AG09309 (cell line): Measurements from ENCODE around the gene ATG7.
"Not testable (repeated sequence)": the region's sequence is repeated elsewhere in the genome, so short reads cannot be mapped to it uniquely, and the experiment has no call there.

Source experiments
- DNase-seq: peaks from one replicate; pipeline ENCODE4 v3.0.0-alpha.2; 2010; ENCODE audit warnings: low read depth
- H3K4me3 ChIP-seq: 2 replicates; pipeline ENCODE4 v1.5.1; 2011; ENCODE audit warnings: mild to moderate bottlenecking, low read depth, low read length, moderate library complexity; ENCODE audit not compliant: control insufficient read depth
- TF ChIP-seq, protein P1 (sequence below): IDR thresholded peaks from 2 replicates; pipeline ENCODE4 v1.5.1; 2011; ENCODE audit warnings: mild to moderate bottlenecking, low read depth, low read length, inconsistent platforms; ENCODE audit not compliant: insufficient read depth, control insufficient read depth; ENCODE audit errors: missing control alignments

ATG7 gene

DNA sequence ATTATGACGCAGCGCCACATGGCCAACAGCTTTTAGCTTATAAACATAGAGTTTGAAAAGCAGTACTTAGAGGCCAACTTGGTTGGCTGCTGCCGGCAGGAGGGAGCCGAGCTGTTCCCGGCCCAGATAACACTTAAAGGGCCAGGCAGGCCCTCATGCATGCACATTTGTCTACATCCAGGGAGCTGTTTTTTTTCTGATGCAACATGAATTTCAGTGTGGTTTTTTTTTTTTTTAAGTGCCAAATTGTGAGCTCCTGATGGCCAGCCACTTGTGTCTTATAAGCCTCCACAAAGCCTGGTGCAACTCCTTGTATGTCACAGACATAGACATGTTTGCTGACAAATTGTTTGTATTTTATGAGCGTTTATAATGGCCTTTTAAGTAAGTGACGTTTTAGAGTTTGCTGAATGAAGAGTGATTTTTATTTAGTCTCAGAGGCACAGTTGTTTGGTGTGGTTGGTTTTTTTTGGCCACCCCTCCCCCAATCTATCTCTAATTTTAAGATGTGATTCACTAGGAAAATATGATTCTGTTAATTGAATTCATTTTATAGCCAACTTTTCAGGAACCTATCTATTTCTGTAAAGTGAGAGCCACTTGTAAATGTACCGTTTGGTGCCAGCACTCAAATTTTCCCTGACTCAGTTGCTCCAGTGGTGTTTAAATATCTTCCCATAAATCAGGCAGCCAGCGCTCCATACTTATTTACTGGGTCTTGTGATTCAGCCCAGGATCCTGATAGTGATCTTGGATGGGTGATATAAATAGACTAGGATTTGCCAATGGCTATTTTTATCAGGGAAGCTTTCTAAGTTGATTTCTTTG, 237.2 kb downstream of the ATG7 start:
- TF ChIP-seq, protein P1, sequence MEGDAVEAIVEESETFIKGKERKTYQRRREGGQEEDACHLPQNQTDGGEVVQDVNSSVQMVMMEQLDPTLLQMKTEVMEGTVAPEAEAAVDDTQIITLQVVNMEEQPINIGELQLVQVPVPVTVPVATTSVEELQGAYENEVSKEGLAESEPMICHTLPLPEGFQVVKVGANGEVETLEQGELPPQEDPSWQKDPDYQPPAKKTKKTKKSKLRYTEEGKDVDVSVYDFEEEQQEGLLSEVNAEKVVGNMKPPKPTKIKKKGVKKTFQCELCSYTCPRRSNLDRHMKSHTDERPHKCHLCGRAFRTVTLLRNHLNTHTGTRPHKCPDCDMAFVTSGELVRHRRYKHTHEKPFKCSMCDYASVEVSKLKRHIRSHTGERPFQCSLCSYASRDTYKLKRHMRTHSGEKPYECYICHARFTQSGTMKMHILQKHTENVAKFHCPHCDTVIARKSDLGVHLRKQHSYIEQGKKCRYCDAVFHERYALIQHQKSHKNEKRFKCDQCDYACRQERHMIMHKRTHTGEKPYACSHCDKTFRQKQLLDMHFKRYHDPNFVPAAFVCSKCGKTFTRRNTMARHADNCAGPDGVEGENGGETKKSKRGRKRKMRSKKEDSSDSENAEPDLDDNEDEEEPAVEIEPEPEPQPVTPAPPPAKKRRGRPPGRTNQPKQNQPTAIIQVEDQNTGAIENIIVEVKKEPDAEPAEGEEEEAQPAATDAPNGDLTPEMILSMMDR = no peak
- no peak overlapping the region for H3K4me3 ChIP-seq
- DNase-seq = peak; percentile 81

DNA sequence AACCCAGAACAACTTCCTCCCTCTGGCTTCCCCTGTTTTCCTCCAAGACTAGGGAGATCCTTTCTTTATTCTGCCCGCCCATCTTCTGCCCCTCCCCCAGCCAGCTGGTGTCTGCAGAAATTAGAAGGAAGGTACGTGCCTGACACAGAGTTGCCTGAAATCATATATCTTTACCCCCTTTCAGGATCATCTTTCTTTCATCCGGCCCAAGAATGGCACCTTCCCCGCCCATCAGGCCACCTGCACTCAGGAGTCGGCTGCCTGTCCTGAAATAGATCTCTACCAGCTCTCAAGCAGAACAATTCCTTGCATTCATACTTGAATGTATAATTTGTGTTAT, 237.8 kb downstream of the ATG7 start:
- no peak overlapping the region for H3K4me3 ChIP-seq
- TF ChIP-seq, protein P1 = no peak
- no peak for DNase-seq

DNA sequence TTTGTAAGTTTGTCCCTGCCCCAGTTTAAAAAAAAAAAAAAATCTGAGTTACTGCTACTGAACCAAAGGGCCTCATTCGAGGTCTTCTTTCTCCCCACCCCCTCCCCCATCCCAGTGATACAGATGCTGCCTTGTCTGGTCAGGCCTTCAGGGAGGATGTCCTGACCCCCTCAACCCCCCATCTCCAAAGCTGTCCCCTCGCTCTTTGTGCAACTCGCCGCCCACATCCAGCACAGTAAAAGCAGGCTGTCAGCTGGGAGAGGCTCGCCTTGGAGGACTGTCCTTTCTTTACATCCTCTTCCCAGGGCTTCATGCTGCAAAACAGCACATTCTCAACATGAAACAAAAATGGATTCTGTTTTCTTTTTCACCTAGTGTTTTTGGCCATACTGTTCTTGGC, 238.2 kb downstream of the ATG7 start:
- no peak overlapping the region for H3K4me3 ChIP-seq
- DNase-seq = no peak
- TF ChIP-seq, protein P1 = no peak

DNA sequence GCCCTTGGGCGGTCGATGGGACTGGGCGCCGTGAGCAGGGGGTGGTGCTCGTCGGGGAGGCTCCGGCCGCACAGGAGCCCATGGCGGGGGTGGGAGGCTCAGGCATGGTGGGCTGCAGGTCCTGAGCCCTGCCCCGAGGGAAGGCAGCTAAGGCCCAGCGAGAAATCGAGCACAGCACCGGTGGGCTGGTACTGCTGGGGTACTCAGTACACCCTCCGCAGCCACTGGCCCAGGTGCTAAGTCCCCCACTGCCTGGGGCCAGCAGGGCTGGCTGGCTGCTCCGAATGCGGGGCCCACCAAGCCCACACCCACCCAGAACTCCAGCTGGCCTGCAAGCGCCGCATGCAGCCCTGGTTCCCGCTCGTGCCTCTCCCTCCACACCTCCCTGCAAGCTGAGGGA, 239.4 kb downstream of the ATG7 start:
- H3K4me3 ChIP-seq, DNase-seq: not testable (repeated sequence)

DNA sequence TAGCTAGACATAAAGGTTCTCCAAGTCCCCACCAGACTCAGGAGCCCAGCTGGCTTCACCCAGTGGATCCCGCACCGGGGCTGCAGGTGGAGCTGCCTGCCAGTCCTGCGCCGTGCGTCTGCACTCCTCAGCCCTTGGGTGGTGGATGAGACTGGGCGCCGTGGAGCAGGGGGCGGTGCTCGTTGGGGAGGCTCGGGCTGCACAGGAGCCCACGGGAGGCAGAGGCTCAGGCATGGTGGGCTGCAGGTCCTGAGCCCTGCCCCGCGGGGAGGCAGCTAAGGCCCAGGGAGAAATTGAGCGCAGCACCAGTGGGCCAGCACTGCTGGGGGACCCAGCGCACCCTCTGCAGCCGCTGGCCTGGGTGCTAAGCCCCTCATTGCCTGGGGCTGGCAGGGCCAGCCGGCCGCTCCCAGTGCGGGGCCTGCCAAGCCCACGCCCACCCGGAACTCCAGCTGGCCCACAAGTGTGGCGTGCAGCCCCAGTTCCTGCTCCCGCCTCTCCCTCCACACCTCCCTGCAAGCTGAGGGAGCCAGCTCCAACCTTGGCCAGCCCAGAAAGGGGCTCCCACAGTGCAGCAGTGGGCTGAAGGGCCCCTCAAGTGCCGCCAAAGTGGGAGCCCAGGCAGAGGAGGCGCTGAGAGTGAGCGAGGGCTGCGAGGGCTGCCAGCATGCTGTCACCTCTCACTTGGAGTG, 241.1 kb downstream of the ATG7 start:
- not testable (repeated sequence) for DNase-seq, H3K4me3 ChIP-seq

DNA sequence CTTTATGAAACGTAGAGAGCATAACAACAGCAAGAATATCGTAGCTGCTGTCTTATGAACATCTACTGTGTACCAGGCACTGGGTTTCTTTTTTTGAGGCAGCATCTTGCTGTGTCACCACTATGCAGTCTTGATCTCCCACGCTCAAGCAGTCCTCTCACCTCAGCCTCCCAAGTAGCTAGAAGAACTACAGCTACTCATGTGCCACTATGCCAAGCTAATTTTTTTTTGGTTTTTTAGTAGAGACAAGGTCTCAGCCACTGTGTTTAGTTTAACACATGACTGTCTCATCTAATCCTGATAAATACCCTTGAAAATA, 241.6 kb downstream of the ATG7 start:
- no peak for DNase-seq
- TF ChIP-seq, protein P1 = no peak
- no peak overlapping the region for H3K4me3 ChIP-seq

DNA sequence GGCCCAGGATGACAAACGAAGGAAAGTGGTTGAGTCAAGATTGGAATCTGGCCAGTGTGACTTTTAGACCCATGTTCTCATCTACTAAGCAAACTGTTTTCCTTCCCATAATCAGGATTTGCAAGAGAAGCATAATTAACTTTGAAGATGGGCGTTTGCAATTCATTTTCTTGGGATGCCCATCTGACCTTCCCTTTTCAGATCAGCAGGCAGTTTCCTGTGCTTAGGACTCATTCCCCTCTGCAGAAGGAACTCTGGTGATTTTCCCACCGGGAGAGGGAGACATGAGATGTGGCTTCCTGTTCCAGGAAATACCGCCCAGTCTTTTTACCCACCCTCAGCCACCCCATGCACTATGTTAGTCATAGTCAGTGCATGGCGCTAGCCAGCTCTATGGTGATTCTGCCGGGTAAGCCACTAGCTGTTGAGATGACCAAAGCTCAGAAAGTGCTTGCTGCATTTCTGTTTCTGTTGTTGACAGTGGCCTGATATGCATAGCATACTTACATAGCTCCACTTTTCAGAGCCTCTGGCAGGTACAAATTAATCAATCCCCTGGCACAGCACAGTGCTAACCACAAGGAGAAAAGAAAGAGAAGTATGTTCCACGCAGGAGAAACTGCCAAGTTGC, 242.1 kb downstream of the ATG7 start:
- TF ChIP-seq, protein P1 = no peak
- no peak overlapping the region for H3K4me3 ChIP-seq
- peak; percentile 53 for DNase-seq
